Activated naive CD8-positive, alpha-beta T cell treated with anti-CD3 and anti-CD28 coated beads, Interleukin-2, amount 50 U/mL, for 16 hours (primary cell): Measurements from ENCODE around the gene MTFR2.
"Not testable (repeated sequence)": the region's sequence is repeated elsewhere in the genome, so short reads cannot be mapped to it uniquely, and the experiment has no call there.

Experiments
- DNase-seq: peaks from one replicate; pipeline ENCODE4 v3.0.0-alpha.2; 2020; ENCODE audit warnings: low read depth, low spot score

The MTFR2 gene

DNA sequence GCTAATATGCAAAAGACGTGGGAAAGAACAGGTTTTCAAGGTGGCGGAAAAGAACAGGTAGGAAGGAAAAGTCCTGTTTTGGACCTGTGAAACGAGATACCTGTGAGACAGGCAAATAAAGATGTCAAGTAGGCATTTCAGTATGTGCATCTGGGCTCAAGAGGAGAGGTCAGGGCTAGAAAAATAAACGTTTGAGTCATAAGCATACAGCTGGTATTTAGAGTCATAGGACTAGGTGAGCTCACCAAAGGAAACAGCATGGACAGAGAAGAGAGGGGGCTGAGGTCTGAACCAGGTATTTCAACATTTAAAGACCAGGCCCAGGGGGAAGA lies 14.9 kb downstream of the MTFR2 start:
- DNase-seq: no peak

GRCh38 chr6:136232701-136233100 lies 17.4 kb downstream of the MTFR2 start:
- DNase-seq: no peak

- DNase-seq: no peak
Measured at GRCh38 chr6:136230219-136230853, 19.8 kb downstream of the MTFR2 start.

- DNase-seq: no peak
Measured at GRCh38 chr6:136228814-136229213, 21.3 kb downstream of the MTFR2 start.

- DNase-seq: no peak
Measured at GRCh38 chr6:136226674-136227377, 23.3 kb downstream of the MTFR2 start.

DNA sequence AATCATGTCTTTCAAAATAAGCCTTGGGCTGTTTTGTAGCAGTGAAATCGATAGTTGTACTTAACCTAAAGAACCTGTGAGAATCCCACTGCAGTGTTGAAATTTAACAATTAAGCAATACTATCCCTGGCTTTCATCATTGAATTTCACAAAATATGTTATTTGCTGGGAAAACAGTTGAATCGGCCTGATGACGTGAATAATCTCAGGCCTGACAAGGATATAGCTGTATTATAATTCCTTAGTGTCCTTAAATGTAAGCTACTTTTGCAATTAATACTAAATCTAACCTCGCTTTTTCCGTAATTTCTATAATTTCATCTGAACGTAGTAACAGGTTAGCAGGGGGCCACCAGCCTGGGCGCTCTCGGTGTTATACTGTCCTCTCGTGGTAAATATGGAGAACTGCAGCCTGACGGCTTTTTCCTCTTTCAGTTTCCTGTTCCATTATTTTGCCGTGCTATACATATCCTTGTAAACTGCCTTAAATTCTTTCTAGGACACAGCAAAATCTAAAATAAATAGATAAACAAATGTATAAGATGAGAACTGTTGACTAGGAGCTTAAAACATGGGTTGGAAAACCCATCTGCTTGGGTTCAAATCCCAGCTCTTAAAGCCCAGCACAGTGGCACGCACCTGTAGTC lies 24.0 kb downstream of the MTFR2 start:
- peak; percentile 13 for DNase-seq

GRCh38 chr6:136225496-136225895 lies 24.6 kb downstream of the MTFR2 start:
- DNase-seq: no peak

DNA sequence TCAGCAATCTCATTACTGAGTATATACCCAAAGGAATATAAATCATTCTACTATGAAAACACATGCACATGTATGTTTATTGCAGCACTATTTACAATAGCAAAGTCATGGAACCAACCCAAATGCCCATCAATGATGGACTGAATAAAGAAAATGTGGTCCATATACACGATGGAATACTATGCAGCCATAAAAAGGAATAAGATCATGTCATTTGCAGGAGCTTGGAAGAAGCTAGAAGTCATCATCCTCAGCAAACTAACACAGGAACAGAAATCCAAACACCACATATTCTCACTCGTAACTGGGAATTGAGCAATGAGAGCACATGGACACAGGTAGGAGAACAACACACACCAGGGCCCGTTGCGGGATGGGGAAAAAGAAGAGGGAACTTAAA lies 25.1 kb downstream of the MTFR2 start:
- not testable (repeated sequence) for DNase-seq

- DNase-seq: no peak
Measured at GRCh38 chr6:136216503-136217401, 33.4 kb downstream of the MTFR2 start.

GRCh38 chr6:136213853-136214252 lies 36.3 kb downstream of the MTFR2 start:
- no peak for DNase-seq

- DNase-seq: no peak
Measured at GRCh38 chr6:136213012-136213539, 37.0 kb downstream of the MTFR2 start.

- no peak for DNase-seq
Measured at GRCh38 chr6:136212608-136213007, 37.5 kb downstream of the MTFR2 start.

GRCh38 chr6:136210398-136211165 lies 39.5 kb downstream of the MTFR2 start:
- no peak for DNase-seq

DNA sequence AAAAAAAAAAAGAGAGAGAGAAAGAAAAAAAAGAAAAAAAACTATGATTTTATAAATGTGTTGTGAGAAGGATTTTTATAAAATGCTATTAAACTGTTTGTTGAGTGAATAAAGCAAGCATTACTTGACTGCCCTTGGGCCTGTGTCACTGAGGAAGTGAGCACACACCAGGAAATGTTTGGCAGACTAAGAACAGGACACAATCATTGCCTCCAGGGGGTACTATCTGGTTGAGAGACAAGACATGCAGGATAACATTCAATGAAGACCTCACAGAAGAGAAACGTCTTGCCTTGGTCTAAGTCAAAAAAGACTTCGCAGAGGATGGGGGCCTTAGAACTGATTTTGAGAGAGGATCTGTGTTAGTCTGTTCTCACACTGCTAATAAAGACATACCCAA lies 40.6 kb downstream of the MTFR2 start:
- DNase-seq: no peak

DNA sequence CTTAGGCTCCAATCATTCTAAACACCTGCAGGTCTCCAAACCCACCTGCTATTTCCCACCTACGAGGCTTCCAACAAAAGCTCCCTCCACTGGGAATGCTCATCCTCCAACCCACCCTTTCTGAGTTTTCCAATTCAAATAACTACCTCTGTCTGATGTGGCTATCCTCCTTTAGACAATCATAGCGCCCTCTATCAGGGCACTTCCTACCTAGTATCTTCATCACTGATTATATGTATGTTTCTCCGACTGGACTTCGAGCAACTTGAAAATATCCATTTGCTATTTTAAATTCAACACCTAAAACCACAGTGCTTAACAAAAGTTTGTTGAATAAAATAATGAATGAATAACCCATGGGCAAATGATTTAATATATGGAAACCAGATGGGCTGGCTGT lies 41.3 kb downstream of the MTFR2 start:
- no peak for DNase-seq

DNA sequence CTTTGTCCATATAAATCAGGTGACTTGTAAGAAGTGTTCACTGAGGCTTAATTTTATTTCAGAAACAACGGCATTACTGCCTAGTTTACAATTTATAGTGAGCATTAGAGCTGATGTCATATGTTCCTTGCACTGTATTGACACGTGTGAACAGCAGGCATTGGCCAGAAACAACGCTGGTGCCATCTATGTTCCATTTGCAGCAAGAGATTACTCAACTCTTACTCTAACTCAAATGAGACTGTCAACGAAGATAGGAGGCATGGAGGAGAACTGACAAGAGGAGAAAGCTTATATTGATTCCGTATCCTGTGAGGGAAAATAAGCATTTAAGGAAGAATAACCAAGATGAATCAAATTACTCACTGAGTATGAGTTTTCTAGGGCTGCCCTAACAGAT lies 48.4 kb downstream of the MTFR2 start:
- DNase-seq: no peak

DNA sequence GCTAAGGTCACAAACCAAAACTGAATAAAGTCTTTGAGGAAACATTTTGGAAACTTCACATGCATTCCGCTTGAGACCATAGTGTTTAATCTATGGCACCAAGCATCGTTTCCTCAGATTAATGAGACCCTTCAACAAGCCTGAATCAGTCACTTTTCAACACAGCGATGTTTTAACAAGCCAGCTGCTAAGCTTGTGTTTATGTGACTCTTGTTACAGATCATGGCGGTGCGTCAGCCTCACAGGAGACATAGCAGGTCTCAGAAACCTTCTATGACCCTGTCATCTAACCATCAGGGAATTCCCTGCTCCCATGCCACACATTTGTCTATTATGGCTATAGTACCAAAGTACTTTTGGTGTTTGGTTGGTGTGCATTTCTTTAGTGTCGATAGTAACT lies 57.2 kb downstream of the MTFR2 start:
- DNase-seq: no peak

DNA sequence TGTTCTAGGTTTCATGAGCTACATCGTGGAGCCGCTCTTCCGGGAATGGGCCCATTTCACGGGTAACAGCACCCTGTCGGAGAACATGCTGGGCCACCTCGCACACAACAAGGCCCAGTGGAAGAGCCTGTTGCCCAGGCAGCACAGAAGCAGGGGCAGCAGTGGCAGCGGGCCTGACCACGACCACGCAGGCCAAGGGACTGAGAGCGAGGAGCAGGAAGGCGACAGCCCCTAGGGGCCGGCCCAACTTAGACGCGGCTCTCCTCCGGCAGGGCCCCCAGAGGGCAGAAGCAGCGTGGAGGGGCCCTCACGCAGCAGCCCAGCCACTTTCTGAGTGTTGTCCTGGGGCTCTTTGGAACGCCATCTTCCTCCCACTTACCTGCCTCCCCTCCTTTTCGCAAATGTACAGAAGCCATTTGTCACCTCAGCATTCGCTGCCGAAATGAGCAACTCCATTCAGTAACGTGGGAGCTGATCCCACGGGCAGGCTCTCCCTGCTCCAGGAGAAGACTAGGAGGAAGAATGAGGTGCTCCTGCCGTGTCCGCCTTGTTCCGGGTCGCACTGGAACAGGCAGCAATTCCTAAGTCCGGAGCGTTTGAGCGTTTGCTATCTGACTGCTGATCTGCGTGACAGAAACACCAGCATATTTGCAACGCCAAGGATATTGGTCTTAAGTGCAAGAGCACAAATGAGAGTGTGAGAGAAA lies 58.4 kb downstream of the MTFR2 start:
- DNase-seq: no peak

GRCh38 chr6:136189104-136189503 lies 61.0 kb downstream of the MTFR2 start:
- DNase-seq: no peak

- DNase-seq: no peak
Measured at GRCh38 chr6:136188486-136188885, 61.6 kb downstream of the MTFR2 start.
